ENCODE data around the gene LTB4R2.
A peak's percentile ranks its signal among the peaks of the same experiment; 100 is the strongest.

LTB4R2 gene

DNA sequence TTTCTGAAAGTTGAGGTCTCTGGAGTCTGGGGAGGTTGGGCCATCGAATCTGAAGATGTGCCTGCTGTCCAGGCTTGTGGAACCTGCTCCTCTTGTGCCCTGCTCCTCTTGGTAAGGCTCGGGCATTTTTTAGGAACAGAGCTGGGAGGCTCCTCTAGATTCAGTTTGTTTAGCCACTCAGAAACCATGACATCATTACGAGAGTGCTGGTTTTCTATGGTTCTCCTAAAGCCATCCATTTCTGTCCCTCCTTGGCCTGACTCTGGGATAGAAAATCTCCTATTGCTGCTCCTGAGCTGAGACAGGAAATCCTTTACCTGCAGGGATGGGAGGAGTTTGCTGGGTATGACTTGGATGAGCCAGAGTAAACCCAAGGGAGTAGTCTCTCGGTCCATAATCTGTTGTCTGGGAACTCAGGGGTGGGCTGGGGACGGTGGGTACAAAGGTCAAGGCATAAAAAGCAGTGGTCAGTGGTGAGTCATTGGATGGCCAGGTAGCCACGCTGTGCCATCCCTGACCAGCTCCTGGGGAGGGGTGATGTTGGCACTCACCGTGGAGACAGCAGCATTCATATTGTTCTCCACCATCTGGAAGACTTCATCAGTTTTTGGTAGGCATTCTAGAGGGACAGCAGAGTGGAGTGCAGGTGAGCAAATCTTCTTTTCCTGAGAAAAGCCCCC, 27.3 kb downstream of the LTB4R2 start:
- Histone ChIP-seq H3K4me3 (ENCODE audit: low read depth, low read length) (no peak overlapping the region), H3K27me3 (ENCODE audit: control insufficient read depth, insufficient read depth, low read length) (peaks cover 95% of the 10 kb centered on the region), H3K4me1 (ENCODE audit: control insufficient read depth, insufficient read depth, low read length) (peaks cover 9% of the 10 kb centered on the region; the same call in 1 of the 2 replicates)

GRCh38 chr14:24337824-24338175, 27.9 kb downstream of the LTB4R2 start:
- Histone ChIP-seq H3K27me3 (ENCODE audit: control insufficient read depth, insufficient read depth, low read length) (peaks cover 90% of the 10 kb centered on the region), H3K9ac (ENCODE audit: low read depth, low read length) (no peak overlapping the region), H3K36me3 (ENCODE audit: control insufficient read depth, insufficient read depth, low read length) (no peaks in the 10 kb centered on the region), H3K4me1 (ENCODE audit: control insufficient read depth, insufficient read depth, low read length) (peaks cover 8% of the 10 kb centered on the region; the same call in 1 of the 2 replicates), H3K27ac (ENCODE audit: low read depth, low read length) (no peak overlapping the region), H3K9me3 (ENCODE audit: control insufficient read depth, insufficient read depth, low read length) (no peaks in the 10 kb centered on the region), H3K4me3 (ENCODE audit: low read depth, low read length) (no peak overlapping the region)

More for the DNA sequence above, 27.3 kb downstream of the LTB4R2 start:
- Histone ChIP-seq H3K9me3 (ENCODE audit: control insufficient read depth, insufficient read depth, low read length) (no peaks in the 10 kb centered on the region), H3K36me3 (ENCODE audit: control insufficient read depth, insufficient read depth, low read length) (no peaks in the 10 kb centered on the region), H3K9ac (ENCODE audit: low read depth, low read length) (no peak overlapping the region), H3K27ac (ENCODE audit: low read depth, low read length) (no peak overlapping the region)

DNA sequence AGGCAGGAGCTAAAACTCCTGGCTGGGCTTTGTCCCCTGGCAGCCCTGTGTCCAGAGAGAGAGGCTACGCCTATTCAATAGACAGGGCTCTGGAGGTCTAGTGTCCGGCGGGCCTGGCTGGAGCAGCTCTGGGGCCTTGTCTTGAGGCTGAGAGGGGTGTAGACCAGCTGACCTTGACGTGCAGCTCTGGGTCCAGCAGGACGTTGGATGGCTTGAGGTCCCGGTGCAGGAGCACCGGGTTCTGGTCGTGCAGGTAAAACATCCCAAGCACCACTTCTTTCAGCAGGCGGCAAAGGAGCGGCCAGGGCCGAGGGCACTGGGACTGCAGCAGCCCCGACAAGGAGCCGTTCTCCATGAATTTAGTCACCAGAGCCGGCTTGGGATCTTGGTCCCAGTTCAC, 28.9 kb downstream of the LTB4R2 start:
- no peaks in the 10 kb centered on the region for H3K9me3 ChIP-seq (ENCODE audit: control insufficient read depth, insufficient read depth, low read length)
- peak overlapping the region; percentile 61 for H3K4me3 ChIP-seq (ENCODE audit: low read depth, low read length)
- no peak overlapping the region for H3K27ac ChIP-seq (ENCODE audit: low read depth, low read length)
- no peak overlapping the region for H3K9ac ChIP-seq (ENCODE audit: low read depth, low read length)
- H3K4me1 ChIP-seq (ENCODE audit: control insufficient read depth, insufficient read depth, low read length), result peaks cover 8% of the 10 kb centered on the region; the same call in 1 of the 2 replicates
- H3K36me3 ChIP-seq (ENCODE audit: control insufficient read depth, insufficient read depth, low read length), result no peaks in the 10 kb centered on the region
- H3K27me3 ChIP-seq (ENCODE audit: control insufficient read depth, insufficient read depth, low read length), result peaks cover 80% of the 10 kb centered on the region

DNA sequence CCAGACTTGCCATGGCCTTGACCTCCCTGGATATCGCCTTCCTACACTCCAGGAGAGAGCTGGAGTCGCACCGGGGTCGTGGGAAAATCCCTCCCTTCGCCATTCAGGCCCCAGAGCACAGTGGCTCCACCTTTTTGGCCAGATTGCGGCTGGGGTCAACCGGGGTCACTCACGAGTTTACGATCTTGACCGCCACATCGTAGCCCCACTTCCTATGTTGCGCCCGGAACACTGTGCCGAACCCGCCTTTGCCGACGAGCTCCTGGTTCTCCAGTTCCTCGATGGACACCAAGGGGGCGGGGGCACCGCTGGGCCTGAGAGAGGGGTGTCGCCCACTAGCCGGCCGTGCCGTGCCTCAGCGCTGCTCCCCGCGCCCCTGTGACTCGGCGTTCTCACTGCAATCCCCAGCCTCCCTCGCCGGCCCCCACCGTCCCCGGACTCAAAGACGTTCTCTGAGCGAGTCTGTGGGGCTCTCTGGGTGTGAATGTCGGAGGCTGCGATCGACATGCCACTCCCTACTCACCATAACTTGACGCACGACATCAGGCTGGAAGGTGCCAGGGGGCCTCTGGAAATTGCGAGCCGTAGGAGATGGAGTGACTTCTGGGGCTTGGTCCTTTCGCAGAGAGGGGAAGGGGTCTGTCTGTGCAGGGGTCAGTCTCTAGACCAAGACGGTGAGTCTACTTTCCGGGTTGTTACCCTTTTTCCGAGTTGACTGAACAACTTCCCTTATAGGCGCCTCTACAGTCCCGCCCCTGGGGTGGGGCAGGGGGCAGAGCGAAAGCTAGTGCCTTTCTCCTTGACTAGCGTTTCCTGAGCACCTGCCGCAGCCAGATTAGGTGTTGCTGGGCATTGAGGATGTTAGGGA, 29.6 kb downstream of the LTB4R2 start, which contains the start of gene RIPK3:
TSS of gene RIPK3 (minus strand) at position 708 of the 868 bp plus-strand sequence. CDS start at position 543, 165 bp downstream.
- no peaks in the 10 kb centered on the region for H3K9me3 ChIP-seq (ENCODE audit: control insufficient read depth, insufficient read depth, low read length)
- 0 out of 2 replicates have a peak, but pooled peaks cover 8% of the 10 kb centered on the region for H3K4me1 ChIP-seq (ENCODE audit: control insufficient read depth, insufficient read depth, low read length)
- H3K27me3 ChIP-seq (ENCODE audit: control insufficient read depth, insufficient read depth, low read length), result peaks cover 73% of the 10 kb centered on the region
- no peak within 1 kb of the TSS for H3K9ac ChIP-seq (ENCODE audit: low read depth, low read length)
- H3K4me3 ChIP-seq (ENCODE audit: low read depth, low read length), result peak within 1 kb of the TSS; percentile 61
- H3K36me3 ChIP-seq (ENCODE audit: control insufficient read depth, insufficient read depth, low read length), result no peaks in the 10 kb centered on the region
- H3K27ac ChIP-seq (ENCODE audit: low read depth, low read length), result no peak within 1 kb of the TSS

DNA sequence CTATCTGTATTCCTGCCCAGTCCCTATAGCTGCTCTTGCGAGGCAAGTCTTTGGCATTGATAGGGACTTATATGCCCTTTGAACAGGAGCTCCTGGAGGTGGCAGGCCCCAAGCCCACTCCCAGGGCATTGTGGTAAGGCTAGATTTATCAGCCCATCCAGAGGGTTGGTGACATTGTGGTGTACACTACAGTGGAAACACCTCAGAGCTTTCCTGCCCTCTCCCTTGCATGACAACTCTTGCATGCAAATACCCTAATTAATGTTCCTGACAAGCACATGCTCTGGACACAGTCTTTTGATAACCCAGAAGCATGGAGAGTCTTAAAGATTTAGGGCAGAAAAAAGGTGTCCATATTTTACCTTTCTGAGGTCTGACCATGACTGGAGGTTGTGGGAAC, 30.7 kb downstream of the LTB4R2 start:
- Histone ChIP-seq H3K9ac (ENCODE audit: low read depth, low read length) (no peak overlapping the region), H3K36me3 (ENCODE audit: control insufficient read depth, insufficient read depth, low read length) (no peaks in the 10 kb centered on the region), H3K9me3 (ENCODE audit: control insufficient read depth, insufficient read depth, low read length) (no peaks in the 10 kb centered on the region), H3K4me1 (ENCODE audit: control insufficient read depth, insufficient read depth, low read length) (0 out of 2 replicates have a peak, but pooled peaks cover 5% of the 10 kb centered on the region), H3K27me3 (ENCODE audit: control insufficient read depth, insufficient read depth, low read length) (peaks cover 62% of the 10 kb centered on the region), H3K27ac (ENCODE audit: low read depth, low read length) (no peak overlapping the region), H3K4me3 (ENCODE audit: low read depth, low read length) (no peak overlapping the region)

- H3K4me1 ChIP-seq (ENCODE audit: control insufficient read depth, insufficient read depth, low read length), result 0 out of 2 replicates have a peak, but pooled peaks cover 4% of the 10 kb centered on the region
- no peaks in the 10 kb centered on the region for H3K36me3 ChIP-seq (ENCODE audit: control insufficient read depth, insufficient read depth, low read length)
- H3K27me3 ChIP-seq (ENCODE audit: control insufficient read depth, insufficient read depth, low read length), result peaks cover 49% of the 10 kb centered on the region
- no peak overlapping the region for H3K27ac ChIP-seq (ENCODE audit: low read depth, low read length)
- H3K9ac ChIP-seq (ENCODE audit: low read depth, low read length), result no peak overlapping the region
- no peak overlapping the region for H3K4me3 ChIP-seq (ENCODE audit: low read depth, low read length)
- H3K9me3 ChIP-seq (ENCODE audit: control insufficient read depth, insufficient read depth, low read length), result no peaks in the 10 kb centered on the region
These were observed 32.9 kb downstream of the LTB4R2 start for GRCh38 chr14:24342889-24343288.

DNA sequence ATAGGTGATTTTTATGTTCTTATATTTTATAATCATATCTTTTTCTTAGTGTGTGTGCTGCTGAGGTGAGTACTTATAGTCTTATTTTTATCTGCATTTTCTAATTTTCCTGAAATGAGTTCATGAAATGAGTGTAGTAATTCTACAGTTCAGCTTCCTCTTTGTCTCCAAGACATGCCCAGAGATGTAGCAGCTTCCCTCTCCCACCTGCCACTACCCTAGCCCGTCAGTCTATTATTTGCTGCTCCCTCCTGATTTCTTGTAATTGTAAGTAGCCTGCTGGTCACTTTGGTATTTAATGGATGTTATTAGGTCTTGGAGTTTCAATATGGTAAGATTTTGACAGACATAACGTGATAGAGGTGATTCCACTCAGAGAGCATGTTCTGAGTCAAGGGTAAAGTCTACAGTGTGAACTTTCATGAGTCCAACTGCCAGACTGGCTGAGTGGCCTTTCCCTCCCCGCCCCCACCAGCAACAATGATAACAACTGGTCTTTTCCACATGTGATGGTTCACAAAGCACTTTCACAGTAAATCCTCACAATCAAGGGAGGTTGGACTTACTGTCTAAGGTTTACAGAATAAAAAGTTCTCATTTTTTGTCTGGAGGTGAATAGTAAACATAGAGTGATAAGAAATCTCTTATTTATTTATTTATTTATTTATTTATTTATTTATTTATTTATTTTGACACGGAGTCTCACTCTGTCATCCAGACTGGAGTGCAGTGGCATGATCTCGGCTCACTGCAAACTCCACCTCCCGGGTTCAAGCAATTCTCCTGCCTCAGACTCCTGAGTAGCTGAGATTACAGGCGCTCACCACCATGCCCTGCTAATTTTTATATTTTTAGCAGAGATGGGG, 34.1 kb downstream of the LTB4R2 start:
- H3K9me3 ChIP-seq (ENCODE audit: control insufficient read depth, insufficient read depth, low read length), result no peaks in the 10 kb centered on the region
- no peak overlapping the region for H3K9ac ChIP-seq (ENCODE audit: low read depth, low read length)
- 0 out of 2 replicates have a peak, but pooled peaks cover 3% of the 10 kb centered on the region for H3K4me1 ChIP-seq (ENCODE audit: control insufficient read depth, insufficient read depth, low read length)
- no peak overlapping the region for H3K27ac ChIP-seq (ENCODE audit: low read depth, low read length)
- H3K36me3 ChIP-seq (ENCODE audit: control insufficient read depth, insufficient read depth, low read length), result no peaks in the 10 kb centered on the region
- H3K4me3 ChIP-seq (ENCODE audit: low read depth, low read length), result no peak overlapping the region
- peaks cover 38% of the 10 kb centered on the region for H3K27me3 ChIP-seq (ENCODE audit: control insufficient read depth, insufficient read depth, low read length)

GRCh38 chr14:24347134-24347533, 37.2 kb downstream of the LTB4R2 start:
- Histone ChIP-seq H3K9ac (ENCODE audit: low read depth, low read length) (no peak overlapping the region), H3K4me3 (ENCODE audit: low read depth, low read length) (no peak overlapping the region), H3K27me3 (ENCODE audit: control insufficient read depth, insufficient read depth, low read length) (peaks cover 32% of the 10 kb centered on the region), H3K9me3 (ENCODE audit: control insufficient read depth, insufficient read depth, low read length) (no peaks in the 10 kb centered on the region), H3K36me3 (ENCODE audit: control insufficient read depth, insufficient read depth, low read length) (no peaks in the 10 kb centered on the region), H3K4me1 (ENCODE audit: control insufficient read depth, insufficient read depth, low read length) (no peaks in the 10 kb centered on the region), H3K27ac (ENCODE audit: low read depth, low read length) (no peak overlapping the region)

- Histone ChIP-seq H3K9me3 (ENCODE audit: control insufficient read depth, insufficient read depth, low read length) (no peaks in the 10 kb centered on the region), H3K9ac (ENCODE audit: low read depth, low read length) (no peak overlapping the region), H3K4me1 (ENCODE audit: control insufficient read depth, insufficient read depth, low read length) (no peaks in the 10 kb centered on the region), H3K27ac (ENCODE audit: low read depth, low read length) (no peak overlapping the region), H3K27me3 (ENCODE audit: control insufficient read depth, insufficient read depth, low read length) (peaks cover 36% of the 10 kb centered on the region), H3K36me3 (ENCODE audit: control insufficient read depth, insufficient read depth, low read length) (no peaks in the 10 kb centered on the region), H3K4me3 (ENCODE audit: low read depth, low read length) (no peak overlapping the region)
These were observed 38.2 kb downstream of the LTB4R2 start for GRCh38 chr14:24348186-24348585.

- no peak overlapping the region for H3K9ac ChIP-seq (ENCODE audit: low read depth, low read length)
- H3K27me3 ChIP-seq (ENCODE audit: control insufficient read depth, insufficient read depth, low read length), result peaks cover 36% of the 10 kb centered on the region
- H3K27ac ChIP-seq (ENCODE audit: low read depth, low read length), result no peak overlapping the region
- H3K9me3 ChIP-seq (ENCODE audit: control insufficient read depth, insufficient read depth, low read length), result no peaks in the 10 kb centered on the region
- no peaks in the 10 kb centered on the region for H3K4me1 ChIP-seq (ENCODE audit: control insufficient read depth, insufficient read depth, low read length)
- H3K4me3 ChIP-seq (ENCODE audit: low read depth, low read length), result no peak overlapping the region
- no peaks in the 10 kb centered on the region for H3K36me3 ChIP-seq (ENCODE audit: control insufficient read depth, insufficient read depth, low read length)
These were observed 39.8 kb downstream of the LTB4R2 start for GRCh38 chr14:24349742-24350141.

Measured in HUES48 (cell line).